Heart left ventricle (tissue), 13 donors: Measurements from ENCODE around the gene IL6.
"Not testable (repeated sequence)": the region's sequence is repeated elsewhere in the genome, so short reads cannot be mapped to it uniquely, and the experiment has no call there.

Experiments used
- CTCF ChIP-seq, 12 donors: fragments of 200-600 bp; sonication (generic) in 4 of 12; IDR thresholded peaks; one replicate each; pipeline versions ENCODE4 v1.5.0 to v1.8.0; 2018 to 2022; ENCODE audit warnings: antibody characterized with exemption in 12 of 12, mild to moderate bottlenecking in 5 of 12
- POLR2A ChIP-seq, 2 donors: fragments of 450-650 bp; IDR thresholded peaks; one replicate each; pipeline ENCODE4 v1.6.1; 2017; ENCODE audit warnings: antibody characterized with exemption in 2 of 2, mild to moderate bottlenecking in 2 of 2, moderate library complexity in 2 of 2
- donor health status: ischemic (EF 13 %, LVEDD 7.1; RV severe dilation, severe dysfunction).
- donor health status: DM: no; HTN: yes; CAD: no.
- donor health status: DM: no; HTN: no; CAD: no.
- donor health status: ischemic (EF 25% LVEDD 6.9; RV normal size, moderate dysfunction).
- donor health status: ischemic (EF 25% LVEDD 5.7; RV mildly dilated, moderate dysfunction).
- donor health status: ischemic (EF 35%, LVEDD 5.7; RV mildly dilated, moderate dysfunction).
- donor health status: nonischemic (EF 11% LVEDD 7.7; RV severe dilation, severe dysfunction).
- donor health status: DM: yes; HTN: yes; CAD: no.
- donor health status: PGD.
- donor health status: ischemic (EF 29% LVEDD 5.4; RV normal size, mild dysfunction).
- donor health status: nonischemic (EF 23%, LVEDD 6.1; RV moderate dilation, normal function).

- not testable (repeated sequence) for TF ChIP-seq CTCF, POLR2A (IDR thresholded peaks at IDR 0.05)
These were observed 22.9 kb upstream of the IL6 start for GRCh38 chr7:22703978-22704610.
